NCI-H460 (cell line): ENCODE data around the gene LUZP1. TPM values are rescaled to one million over a fixed set of nuclear protein-coding genes. Genes with fewer than 3 reads are reported as not detected.

Experiments used
- DNase-seq: peaks from one replicate; pipeline ENCODE4 v3.0.0-alpha.2; 2016; ENCODE audit warnings: low read depth; ENCODE audit errors: extremely low read depth
- total RNA-seq: library from RNA; depleted of rRNA; stranded (reverse); fragments of >200 nt; shearing (Covaris generic); gene quantifications from 2 replicates; pipeline ENCODE4 v1.2.3, GENCODE V29; 2014

LUZP1 gene
- total RNA-seq, 1 experiment from 2014 or later = 11.7 TPM

- DNase-seq = no peak
Measured at GRCh38 chr1:23191199-23191598, 22.5 kb upstream of the LUZP1 start.

GRCh38 chr1:23188936-23189452 is 20.3 kb upstream of the LUZP1 start:
- DNase-seq = peak; percentile 94

- DNase-seq = no peak
Measured at GRCh38 chr1:23188434-23188884, 19.8 kb upstream of the LUZP1 start.

- DNase-seq = no peak
Measured at GRCh38 chr1:23187637-23188036, 19.0 kb upstream of the LUZP1 start.

GRCh38 chr1:23185381-23185780 is 16.7 kb upstream of the LUZP1 start:
- DNase-seq = no peak

GRCh38 chr1:23184212-23184934 is 15.7 kb upstream of the LUZP1 start:
- DNase-seq = no peak

- no peak for DNase-seq
Measured at GRCh38 chr1:23179862-23180261, 11.2 kb upstream of the LUZP1 start.

- no peak for DNase-seq
Measured at GRCh38 chr1:23178950-23179349, 10.3 kb upstream of the LUZP1 start.

- no peak for DNase-seq
Measured at GRCh38 chr1:23178414-23178813, 9.8 kb upstream of the LUZP1 start.

- DNase-seq = no peak
Measured at GRCh38 chr1:23177438-23178380, 9.1 kb upstream of the LUZP1 start.

- no peak for DNase-seq
Measured at GRCh38 chr1:23177031-23177430, 8.4 kb upstream of the LUZP1 start.

GRCh38 chr1:23174426-23175110 is 5.9 kb upstream of the LUZP1 start:
- DNase-seq = no peak

- DNase-seq = no peak
Measured at GRCh38 chr1:23171181-23171755, 2.6 kb upstream of the LUZP1 start.

GRCh38 chr1:23169727-23170335 is 1.2 kb upstream of the LUZP1 start:
- DNase-seq = no peak

GRCh38 chr1:23169195-23169575 is 529 bp upstream of the LUZP1 start:
- DNase-seq = no peak

GRCh38 chr1:23168079-23168444 is 594 bp downstream of the LUZP1 start:
- DNase-seq = no peak

- no peak for DNase-seq
Measured at GRCh38 chr1:23167353-23168078, 1.1 kb downstream of the LUZP1 start.

GRCh38 chr1:23166854-23167253 is 1.8 kb downstream of the LUZP1 start:
- DNase-seq = no peak

GRCh38 chr1:23163395-23163794 is 5.3 kb downstream of the LUZP1 start:
- no peak for DNase-seq
